SK-N-SH treated with all-trans-retinoic acid at 6 μM for 48 hours (cell line): ENCODE results near the gene CSNK2A1.
"Not testable (repeated sequence)": the region's sequence is repeated elsewhere in the genome, so short reads cannot be mapped to it uniquely, and the experiment has no call there.

Experiments
- CSDC2 ChIP-seq: fragments of 250-450 bp; sonication (Bioruptor Pico); IDR thresholded peaks from 2 replicates; pipeline ENCODE4 v1.5.0; 2020; ENCODE audit warnings: mild to moderate bottlenecking, moderate library complexity
- PATZ1 ChIP-seq: fragments of 250-450 bp; sonication (Bioruptor Pico); IDR thresholded peaks from 2 replicates; pipeline ENCODE4 v1.8.0; 2020; ENCODE audit warnings: mild to moderate bottlenecking, moderate library complexity, borderline replicate concordance
- TOX ChIP-seq: fragments of 250-450 bp; sonication (Bioruptor Pico); IDR thresholded peaks from 2 replicates; pipeline ENCODE4 v1.8.0; 2021; ENCODE audit warnings: mild to moderate bottlenecking, moderate library complexity, borderline replicate concordance
- ZFP3 ChIP-seq: fragments of 250-450 bp; sonication (Bioruptor Pico); IDR thresholded peaks from 2 replicates; pipeline ENCODE4 v1.5.0; 2020; ENCODE audit warnings: mild to moderate bottlenecking, moderate library complexity
- ZFP30 ChIP-seq: fragments of 450-650 bp; formaldehyde crosslinking; IDR thresholded peaks from 2 replicates; pipeline ENCODE4 v1.5.0; 2022; ENCODE audit warnings: mild to moderate bottlenecking, moderate library complexity
- ZNF565 ChIP-seq: fragments of 450-650 bp; formaldehyde crosslinking; conservative IDR thresholded peaks from 2 replicates; pipeline ENCODE4 v1.5.0; 2020; ENCODE audit warnings: low read depth, mild to moderate bottlenecking, moderate library complexity
- ZNF70 ChIP-seq: fragments of 450-650 bp; formaldehyde crosslinking; IDR thresholded peaks from 2 replicates; pipeline ENCODE4 v1.5.0; 2020; ENCODE audit warnings: mild to moderate bottlenecking, moderate library complexity
- ZNF8 ChIP-seq: fragments of 450-650 bp; formaldehyde crosslinking; IDR thresholded peaks from 2 replicates; pipeline ENCODE4 v1.5.0; 2020; ENCODE audit warnings: mild to moderate bottlenecking, moderate library complexity
- TF ChIP-seq, protein P1 (sequence below): fragments of 250-450 bp; sonication (Bioruptor Pico); IDR thresholded peaks from 2 replicates; pipeline ENCODE4 v1.8.0; 2021; ENCODE audit warnings: low read depth, mild to moderate bottlenecking, moderate library complexity, borderline replicate concordance
- TF ChIP-seq, protein P2 (sequence below): fragments of 250-450 bp; sonication (Bioruptor Pico); IDR thresholded peaks from 2 replicates; pipeline ENCODE4 v1.5.0; 2020; ENCODE audit warnings: mild to moderate bottlenecking, moderate library complexity
- TF ChIP-seq, protein P3 (sequence below): fragments of 250-450 bp; sonication (Bioruptor Pico); IDR thresholded peaks from 2 replicates; pipeline ENCODE4 v1.5.1; 2021; ENCODE audit warnings: mild to moderate bottlenecking, moderate library complexity

- not testable (repeated sequence) for TF ChIP-seq ZFP3 (CRISPR knock-in tag); ZFP30 (CRISPR knock-in tag); ZNF565 (CRISPR knock-in tag); PATZ1; CSDC2 (CRISPR knock-in tag); TOX (CRISPR knock-in tag); ZNF8 (CRISPR knock-in tag)
- peak; percentile 31; the same call in 1 of the 2 replicates for TF ChIP-seq ZNF70 (CRISPR knock-in tag)
- TF ChIP-seq, protein P1, sequence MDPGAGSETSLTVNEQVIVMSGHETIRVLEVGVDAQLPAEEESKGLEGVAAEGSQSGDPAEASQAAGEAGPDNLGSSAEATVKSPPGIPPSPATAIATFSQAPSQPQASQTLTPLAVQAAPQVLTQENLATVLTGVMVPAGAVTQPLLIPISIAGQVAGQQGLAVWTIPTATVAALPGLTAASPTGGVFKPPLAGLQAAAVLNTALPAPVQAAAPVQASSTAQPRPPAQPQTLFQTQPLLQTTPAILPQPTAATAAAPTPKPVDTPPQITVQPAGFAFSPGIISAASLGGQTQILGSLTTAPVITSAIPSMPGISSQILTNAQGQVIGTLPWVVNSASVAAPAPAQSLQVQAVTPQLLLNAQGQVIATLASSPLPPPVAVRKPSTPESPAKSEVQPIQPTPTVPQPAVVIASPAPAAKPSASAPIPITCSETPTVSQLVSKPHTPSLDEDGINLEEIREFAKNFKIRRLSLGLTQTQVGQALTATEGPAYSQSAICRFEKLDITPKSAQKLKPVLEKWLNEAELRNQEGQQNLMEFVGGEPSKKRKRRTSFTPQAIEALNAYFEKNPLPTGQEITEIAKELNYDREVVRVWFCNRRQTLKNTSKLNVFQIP (CRISPR knock-in tag) = not testable (repeated sequence)
- TF ChIP-seq, protein P2, sequence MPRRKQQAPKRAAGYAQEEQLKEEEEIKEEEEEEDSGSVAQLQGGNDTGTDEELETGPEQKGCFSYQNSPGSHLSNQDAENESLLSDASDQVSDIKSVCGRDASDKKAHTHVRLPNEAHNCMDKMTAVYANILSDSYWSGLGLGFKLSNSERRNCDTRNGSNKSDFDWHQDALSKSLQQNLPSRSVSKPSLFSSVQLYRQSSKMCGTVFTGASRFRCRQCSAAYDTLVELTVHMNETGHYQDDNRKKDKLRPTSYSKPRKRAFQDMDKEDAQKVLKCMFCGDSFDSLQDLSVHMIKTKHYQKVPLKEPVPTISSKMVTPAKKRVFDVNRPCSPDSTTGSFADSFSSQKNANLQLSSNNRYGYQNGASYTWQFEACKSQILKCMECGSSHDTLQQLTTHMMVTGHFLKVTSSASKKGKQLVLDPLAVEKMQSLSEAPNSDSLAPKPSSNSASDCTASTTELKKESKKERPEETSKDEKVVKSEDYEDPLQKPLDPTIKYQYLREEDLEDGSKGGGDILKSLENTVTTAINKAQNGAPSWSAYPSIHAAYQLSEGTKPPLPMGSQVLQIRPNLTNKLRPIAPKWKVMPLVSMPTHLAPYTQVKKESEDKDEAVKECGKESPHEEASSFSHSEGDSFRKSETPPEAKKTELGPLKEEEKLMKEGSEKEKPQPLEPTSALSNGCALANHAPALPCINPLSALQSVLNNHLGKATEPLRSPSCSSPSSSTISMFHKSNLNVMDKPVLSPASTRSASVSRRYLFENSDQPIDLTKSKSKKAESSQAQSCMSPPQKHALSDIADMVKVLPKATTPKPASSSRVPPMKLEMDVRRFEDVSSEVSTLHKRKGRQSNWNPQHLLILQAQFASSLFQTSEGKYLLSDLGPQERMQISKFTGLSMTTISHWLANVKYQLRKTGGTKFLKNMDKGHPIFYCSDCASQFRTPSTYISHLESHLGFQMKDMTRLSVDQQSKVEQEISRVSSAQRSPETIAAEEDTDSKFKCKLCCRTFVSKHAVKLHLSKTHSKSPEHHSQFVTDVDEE (CRISPR knock-in tag) = 0 out of 2 replicates have a peak, but pooled peaks have one; percentile 29
- TF ChIP-seq, protein P3, sequence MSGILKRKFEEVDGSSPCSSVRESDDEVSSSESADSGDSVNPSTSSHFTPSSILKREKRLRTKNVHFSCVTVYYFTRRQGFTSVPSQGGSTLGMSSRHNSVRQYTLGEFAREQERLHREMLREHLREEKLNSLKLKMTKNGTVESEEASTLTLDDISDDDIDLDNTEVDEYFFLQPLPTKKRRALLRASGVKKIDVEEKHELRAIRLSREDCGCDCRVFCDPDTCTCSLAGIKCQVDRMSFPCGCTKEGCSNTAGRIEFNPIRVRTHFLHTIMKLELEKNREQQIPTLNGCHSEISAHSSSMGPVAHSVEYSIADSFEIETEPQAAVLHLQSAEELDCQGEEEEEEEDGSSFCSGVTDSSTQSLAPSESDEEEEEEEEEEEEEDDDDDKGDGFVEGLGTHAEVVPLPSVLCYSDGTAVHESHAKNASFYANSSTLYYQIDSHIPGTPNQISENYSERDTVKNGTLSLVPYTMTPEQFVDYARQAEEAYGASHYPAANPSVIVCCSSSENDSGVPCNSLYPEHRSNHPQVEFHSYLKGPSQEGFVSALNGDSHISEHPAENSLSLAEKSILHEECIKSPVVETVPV (CRISPR knock-in tag) = not testable (repeated sequence)
Observed at GRCh38 chr20:508364-508787, 35.2 kb downstream of the CSNK2A1 start.
